Activated CD4-positive, CD25-positive, alpha-beta regulatory T cell treated with anti-CD3 and anti-CD28 coated beads, Interleukin-2, amount 50 U/mL, for 16 hours (primary cell): ENCODE data around the gene NLRP1.

Experiments
- DNase-seq: peaks from one replicate; pipeline ENCODE4 v3.0.0-alpha.2; 2020; ENCODE audit warnings: low read depth, low spot score

The NLRP1 gene

DNA sequence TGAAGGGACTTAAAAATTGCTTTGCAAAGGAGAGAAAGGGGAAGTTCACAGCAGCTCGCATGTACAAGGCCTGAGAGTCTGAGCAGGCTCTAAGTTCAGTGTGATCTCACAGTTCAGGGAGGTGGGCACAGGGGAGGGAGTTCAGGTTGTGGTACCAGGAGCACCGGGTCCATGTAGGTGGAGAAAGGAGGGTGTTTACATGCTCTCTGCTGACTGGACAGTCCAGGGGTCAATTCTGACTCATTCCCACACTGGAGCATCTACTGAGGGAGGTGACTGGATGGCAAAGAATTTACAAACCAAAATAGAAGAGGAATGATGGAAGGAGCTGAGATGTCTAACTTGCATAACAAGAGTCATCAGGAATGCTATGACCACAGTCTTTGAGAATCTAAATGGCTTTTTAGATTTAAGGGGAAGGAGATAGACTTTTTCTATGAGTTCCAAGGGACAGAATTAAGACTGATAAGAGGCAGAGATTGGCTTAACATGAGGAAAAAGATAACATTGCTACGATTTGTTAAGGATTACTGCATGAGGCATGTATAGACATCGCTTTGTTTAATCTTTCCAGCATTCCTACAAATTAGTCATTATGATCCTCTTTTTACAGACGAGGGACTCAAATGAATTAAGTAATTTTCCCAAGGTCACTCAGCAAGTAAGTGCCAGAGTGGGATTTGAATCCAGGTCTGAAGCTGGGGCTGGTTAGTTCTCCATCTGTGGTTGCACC, 68.1 kb downstream of the NLRP1 start:
- no peak for DNase-seq

DNA sequence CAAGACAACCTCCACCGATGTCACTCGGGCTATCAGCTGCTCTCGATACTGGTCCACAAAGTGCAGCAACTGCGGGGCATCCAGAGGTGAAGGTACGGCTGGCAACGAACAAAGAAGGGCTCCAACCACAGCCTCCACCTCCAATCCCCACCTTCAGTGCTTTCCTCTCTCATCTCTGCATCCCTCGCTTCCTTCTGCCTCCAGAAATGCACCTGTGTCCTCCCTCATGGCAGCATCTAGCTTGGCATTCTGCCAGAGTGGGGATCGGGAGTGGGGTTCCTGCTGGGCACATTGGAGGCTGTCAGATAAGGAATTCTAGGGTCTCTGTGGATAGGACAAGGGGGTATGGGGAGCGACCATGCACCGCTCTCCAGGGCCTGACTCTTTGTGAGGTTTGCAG, 69.3 kb downstream of the NLRP1 start:
- no peak for DNase-seq

DNA sequence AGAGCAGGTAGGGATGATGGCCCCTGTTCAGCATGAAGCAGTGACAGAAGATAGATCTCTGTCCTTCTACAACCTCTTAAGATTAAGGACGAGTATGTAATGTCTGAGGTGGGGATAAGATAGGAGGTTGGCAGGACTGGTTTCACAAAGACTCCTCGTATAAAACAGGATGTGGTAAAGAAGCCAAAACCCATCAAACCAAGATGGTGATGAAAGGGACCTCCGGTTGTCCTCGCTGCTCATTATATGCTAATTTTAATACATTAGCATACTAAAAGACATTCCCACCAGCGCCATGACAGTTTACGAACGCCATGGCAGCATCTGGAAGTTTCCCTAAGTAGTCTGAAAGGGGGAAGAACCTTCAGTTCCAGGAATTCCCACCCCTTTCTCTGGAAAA, 70.7 kb downstream of the NLRP1 start:
- DNase-seq, result no peak

DNA sequence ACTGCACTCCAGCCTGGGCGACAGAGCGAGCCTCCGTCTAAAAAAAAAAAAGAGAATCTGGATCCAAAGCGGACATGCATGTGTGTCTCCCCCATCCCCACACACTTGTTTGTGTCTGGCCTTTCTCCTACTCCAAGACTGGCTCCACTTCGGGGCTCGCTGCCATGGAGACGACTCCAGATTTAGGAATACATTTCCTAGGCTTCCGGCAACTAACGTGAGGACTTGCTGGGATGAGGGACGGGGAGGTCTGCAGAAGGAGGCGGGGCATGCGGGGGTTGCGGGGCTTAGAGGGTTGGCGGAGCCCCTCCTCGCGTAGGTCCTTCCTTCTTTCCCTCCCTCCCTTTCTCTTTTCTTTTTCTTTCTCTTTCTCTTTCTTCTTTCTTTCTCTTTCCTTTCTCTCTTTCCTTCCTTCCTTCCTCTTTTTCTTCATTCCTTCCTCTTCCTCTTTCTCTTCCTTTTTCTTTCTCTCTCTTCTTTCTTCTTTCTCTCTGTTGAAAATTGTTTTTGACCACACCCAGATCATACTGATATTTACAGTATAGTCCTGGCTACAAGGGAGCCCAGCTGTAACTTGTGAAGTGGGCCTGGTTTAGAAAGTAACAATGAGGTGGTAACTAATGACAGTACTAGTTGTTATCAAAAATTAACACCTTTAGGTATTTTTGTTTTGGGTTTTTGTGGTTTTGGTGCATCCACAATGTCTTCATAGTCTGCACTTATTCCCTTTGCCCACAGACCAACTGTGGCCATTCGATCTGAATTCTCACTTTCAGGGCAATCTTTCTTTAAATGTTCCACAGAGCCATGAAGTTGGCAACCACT, 72.7 kb downstream of the NLRP1 start:
- no peak for DNase-seq

DNA sequence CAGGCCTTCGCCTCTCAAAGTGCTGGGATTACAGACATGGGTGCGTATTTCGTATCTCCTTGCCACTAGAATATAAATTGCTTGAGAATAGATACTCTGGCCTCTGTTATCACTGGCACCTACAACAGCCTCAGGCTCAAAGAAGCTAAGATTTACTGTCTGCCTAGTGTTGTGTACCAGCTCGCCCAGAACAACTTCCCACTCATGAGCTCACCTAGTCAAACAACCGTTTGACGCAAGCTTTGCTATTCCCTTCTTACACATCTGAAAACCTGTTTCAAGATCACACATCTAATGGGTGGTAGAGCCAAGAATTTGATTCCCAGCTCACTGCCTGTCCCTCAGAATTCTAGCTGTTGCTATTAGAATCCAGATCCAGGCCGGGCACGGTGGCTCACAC, 73.5 kb downstream of the NLRP1 start:
- no peak for DNase-seq

DNA sequence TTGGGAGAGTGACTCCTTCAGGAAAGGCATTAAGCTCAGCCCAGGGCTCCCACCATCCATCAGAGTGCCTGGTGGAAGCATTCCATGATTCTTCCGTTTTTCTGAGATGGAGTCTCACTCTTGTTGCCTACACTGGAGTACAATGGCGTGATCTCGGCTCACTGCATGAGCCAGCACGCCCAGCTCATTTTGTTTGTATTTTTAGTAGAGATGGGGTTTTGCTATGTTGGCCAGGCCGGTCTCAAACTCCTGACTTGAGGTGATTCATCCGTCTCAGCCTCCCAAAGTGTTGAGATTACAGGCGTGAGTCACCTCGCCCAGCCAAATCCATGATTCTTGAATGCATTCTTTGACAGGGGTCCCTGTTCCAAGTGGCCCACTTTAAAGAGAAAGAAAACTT, 74.8 kb downstream of the NLRP1 start:
- DNase-seq, result no peak

DNA sequence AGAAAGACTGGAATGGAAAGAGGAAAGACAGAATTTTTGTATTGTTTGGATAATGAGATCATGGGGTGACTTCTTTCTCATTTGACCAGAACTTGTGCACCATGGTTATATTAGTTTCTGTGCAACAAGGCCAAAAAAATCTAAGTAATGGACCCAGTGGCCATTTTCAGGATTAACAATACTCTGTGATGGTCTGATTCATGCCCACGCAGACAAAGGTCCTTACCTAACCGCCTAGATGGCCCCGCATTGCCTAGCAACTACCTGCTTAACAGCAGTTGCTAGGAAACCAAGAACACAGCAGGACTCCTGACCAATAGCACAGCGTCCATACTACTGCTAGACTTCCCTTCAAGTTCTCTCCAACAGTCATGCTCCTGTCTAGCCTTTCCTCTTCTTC, 75.5 kb downstream of the NLRP1 start:
- DNase-seq, result no peak

DNA sequence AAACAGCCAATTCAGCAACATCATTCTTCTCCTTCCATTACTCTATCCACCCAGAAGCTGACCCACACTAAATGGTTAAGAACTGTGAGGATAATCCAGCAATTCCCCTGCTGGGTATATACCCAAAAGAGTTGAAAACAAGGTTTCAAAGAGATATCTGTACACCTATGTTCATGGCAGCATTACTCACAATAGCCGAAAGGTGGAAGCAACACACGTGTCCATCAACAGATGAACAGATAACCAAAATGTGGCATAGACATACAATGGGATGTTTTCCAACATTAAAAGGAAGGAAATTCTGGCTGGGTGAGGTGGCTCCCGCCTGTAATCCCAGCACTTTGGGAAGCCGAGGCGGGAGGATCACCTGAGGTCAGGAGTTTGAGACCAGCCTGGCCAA, 78.0 kb downstream of the NLRP1 start:
- no peak for DNase-seq

DNA sequence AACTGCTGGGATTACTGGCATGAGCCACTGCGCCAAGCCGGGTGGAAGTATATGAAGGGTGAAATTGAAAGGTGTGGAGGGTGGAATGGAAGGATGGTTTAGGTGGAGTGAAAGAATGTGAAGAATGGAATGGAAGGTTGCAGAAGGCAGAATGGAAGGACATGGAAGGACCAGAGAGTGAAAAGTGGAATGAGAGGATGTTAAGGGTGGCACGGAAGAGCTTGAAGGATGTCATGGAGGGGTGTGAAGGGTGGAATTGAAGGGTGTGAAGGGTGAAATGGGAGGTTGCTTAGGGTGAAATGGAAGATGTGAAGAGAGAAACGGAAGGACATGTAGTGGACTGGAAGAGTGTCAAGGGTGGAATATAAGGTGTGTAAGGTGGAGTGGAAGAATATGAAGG, 81.8 kb downstream of the NLRP1 start:
- no peak for DNase-seq

DNA sequence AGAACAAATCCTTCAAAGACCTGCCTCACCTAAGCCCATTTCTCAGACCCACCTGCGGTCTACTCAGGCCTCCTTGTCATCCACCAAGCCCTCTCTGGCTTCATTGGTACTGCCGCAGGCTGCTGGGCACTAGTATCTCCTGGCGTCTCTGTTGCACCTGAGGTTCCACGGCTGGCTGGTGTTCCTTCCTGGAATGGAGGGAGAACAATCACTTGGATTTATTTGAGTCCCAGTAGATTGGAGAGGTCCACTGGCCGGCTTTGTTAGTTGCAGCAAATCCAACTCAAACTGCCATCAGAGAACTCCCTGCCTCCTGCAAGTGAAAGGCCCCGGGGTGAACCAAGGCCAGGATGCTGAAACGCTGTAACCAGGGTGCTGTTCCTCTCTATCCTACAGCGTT, 82.6 kb downstream of the NLRP1 start:
- no peak for DNase-seq

DNA sequence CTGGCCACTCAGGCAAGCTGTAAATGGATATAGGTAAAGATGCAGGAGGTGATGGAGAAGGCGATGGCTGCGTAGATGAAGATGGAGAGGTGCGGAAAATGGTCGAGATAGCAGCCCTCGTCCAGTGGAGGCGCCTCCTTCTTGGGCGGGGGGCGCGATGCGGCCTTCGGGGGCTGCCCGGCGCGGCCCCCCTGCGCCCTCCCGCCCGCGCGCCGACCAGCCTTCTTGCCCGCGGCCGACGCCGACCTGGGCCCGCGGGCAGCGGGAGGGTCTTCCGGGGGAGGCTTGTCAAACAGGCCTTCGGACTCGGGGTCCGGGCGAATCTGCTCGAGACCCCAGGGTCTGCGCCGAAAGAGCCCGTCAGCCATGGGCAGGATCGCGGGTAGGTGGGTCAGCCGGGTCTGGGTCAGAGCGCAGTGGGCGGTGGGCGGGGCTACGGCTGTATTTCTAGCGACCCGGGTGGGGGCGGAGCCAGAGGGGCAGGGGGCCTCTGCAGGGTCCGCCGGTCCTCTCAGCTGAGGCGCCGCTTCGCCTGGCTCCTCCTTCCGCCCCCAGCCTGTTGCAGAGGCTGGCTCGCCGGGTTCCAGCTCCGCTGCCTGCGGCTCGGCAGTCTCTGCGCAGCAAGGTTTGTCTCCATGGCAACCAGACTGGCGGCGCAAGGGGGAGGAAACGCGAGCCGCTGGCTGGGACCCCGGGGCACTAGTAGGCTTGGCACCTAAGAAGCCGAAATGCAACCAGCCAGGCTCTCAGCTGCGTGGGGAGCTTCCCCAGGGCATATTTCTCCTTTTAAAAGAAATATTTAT, 83.5 kb downstream of the NLRP1 start:
- DNase-seq, result peak; percentile 33

DNA sequence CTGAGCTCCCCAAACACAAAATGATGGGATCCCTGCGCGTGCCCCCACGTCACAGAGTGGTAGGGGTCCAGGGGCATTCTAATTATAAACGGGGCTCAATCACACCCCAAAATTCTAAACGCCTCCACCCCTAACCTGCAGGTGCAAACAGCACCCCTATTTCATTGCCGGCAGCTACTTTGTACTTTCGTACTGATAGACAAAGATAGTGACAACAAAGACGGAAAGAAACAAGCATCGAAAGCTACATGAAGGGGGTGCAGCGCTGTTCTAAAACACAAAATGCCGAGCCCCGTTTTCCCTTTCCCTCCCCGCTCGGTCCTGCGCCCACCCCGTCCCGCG, 84.1 kb downstream of the NLRP1 start:
- DNase-seq, result no peak

DNA sequence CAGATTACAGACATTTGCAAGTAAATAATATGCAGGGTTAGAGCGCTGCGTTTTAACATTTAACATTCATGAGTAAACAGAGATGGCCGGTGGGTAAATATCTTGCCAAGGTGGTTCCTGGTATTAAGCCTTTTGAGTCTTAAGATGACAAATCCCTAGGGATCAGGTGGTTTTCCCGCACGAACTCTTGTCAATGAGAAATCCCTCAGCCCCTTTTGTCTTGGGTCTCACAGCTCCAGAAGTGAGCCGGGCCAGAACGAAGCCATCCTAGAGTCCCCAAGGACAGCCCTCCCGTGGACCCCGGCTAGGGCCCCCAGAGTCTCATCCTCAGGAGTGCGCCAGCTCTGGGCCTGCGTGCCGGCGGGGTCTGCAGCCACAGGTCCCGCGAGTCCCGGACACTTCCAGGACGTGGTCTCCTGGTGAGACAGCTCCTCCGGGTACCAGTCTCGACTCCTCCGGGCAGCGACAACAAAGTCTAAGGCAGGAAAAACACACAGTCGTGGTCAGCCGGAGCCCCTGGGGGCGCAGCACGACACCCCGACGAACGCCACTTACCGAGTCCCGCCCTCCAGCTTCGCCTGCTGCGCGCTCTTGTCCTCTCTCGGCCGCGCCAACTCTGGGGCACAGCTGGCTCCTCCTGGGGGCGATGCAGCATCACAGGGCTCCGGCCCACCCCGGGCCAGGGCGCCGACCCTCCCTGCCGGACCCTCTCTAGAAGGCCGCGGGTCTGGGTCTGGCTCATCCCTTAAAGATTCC, 84.7 kb downstream of the NLRP1 start:
- DNase-seq, result no peak

DNA sequence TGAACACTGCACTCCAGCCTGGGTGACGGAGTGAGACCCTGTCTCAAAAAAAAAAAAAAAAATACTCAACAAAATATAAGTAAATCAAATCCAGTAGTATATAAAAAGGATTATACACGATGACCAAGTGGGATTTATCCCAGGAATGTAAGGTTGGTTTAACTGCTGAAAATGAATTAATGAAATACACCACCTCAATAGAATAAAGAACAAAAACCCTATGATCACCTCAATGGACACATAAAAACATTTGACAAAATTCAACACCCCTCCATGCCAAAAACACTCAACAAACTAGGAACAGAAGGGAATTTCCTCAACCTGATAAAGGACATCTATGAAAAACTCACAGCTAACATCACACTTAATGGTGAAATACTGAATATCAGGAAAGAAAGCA, 91.3 kb downstream of the NLRP1 start:
- no peak for DNase-seq

DNA sequence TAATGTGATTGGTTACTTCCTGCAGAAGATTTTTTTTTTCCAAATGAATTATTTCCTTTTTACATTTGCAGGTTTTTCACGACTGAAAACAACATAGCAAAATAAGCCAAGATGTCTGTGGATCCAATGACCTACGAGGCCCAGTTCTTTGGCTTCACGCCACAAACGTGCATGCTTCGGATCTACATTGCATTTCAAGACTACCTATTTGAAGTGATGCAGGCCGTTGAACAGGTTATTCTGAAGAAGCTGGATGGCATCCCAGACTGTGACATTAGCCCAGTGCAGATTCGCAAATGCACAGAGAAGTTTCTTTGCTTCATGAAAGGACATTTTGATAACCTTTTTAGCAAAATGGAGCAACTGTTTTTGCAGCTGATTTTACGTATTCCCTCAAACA, 95.6 kb downstream of the NLRP1 start:
- no peak for DNase-seq

DNA sequence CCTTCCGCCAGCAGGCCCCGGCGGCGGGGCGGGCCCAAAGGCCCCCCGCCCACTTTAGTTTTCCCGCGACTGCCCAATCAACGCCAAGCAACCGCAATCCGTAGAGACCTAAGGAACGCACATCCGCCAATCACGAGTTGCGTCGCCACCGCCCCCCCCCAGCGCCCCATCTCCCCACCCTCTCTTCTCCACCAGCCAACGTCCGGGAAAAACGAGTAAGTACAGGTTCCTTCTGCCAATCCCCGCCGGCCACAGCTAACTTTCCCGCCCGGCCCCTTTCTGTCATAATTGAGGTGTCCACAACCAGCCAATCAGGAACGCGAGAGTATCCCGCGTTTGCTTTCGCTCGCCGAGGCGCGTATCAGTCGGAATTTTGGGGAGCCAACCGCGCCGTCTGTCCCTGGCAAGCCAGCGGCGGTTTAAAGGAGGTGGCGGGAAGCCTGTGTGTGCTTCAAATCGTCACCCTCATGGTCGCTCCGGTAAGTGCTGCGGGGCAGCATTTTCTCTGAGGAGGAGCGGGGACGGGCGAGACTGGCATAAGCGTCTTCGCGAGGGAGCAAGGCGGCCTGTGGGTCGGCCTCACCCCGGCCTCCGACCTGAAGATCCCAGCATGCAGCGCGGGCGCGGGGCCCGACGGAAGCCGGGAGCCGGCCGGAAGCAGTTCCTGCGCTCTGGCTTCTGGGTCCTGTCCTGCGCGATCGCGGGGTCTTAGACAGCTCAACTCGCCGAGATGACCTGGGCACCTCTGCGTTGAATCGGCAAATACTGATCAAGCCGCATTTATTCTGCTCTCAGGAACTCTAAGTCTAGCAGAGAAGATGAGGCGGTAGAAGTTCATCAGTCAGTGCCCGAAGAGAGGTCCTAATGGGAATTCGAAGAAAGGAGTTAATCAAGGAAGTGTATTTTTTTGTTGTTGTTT, 97.8 kb downstream of the NLRP1 start, which contains the start of gene MIS12:
TSS of gene MIS12 (plus strand) at position 361 of the 919 bp plus-strand sequence. CDS start 2,297 bp downstream, outside the sequence.
- DNase-seq, result peak; percentile 97

DNA sequence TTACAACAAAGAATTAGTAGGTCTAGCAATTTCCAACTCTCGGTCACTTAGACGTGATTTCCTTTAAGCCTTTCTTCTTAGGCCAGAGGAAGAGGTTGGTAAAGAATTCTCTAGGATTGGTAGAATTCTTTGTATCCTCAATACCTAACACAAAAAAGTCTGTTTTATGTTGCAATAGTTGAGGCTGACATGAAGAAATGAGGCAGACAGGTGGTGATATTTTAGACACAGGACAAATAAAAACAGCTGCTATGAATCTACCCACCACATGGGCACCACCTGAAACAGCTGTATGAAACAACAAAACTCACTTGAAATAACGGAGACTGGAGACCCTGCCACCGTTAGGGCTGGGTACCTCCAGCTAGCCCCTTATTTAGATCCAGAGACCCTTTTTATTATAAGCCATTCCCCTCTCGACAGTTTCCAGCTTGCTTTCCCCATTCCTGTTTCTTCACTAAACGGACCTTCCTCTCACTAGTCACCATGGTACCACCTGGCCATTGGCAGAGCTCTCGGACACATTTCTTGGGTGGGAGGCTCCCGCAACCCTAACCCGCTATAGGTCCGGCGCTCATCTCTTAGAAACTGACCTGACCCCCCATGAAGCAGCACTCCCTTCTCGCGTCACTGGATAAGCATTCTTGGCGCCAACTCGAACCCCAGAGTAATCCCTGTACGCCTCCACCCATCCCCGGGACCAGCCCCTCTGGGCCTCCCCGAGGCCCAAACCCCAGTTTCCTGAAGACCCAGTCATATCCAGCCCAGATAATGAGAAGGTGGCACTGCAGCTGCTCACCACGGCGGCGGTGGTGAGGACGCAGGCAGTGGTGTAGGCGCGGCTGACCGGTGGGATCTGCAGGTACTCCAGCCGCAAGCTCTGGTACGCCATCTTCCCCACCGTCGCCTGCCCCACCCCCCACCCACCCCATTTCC, 98.8 kb downstream of the NLRP1 start, which contains the start of gene DERL2:
TSS of gene DERL2 (minus strand) at position 909 of the 936 bp plus-strand sequence. CDS start at position 892, 17 bp downstream.
- no peak for DNase-seq

DNA sequence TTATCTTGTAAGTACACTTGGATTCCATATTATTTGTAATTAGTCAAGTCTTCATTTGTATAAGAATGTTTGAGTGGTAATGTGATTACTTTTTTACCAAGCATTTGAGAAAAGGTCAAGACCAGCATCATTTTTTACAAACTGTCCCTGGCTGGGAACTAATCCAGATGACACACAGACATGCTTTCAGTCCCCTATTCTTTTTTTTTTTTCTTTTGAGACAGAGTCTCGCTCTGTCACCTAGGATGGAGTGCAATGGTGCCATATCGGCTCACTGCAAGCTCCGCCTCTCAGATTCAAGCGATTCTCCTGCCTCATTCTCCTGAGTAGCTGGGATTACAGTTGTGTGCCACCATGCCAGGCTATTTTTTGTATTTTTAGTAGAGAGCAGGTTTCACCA, 102.9 kb downstream of the NLRP1 start:
- no peak for DNase-seq

DNA sequence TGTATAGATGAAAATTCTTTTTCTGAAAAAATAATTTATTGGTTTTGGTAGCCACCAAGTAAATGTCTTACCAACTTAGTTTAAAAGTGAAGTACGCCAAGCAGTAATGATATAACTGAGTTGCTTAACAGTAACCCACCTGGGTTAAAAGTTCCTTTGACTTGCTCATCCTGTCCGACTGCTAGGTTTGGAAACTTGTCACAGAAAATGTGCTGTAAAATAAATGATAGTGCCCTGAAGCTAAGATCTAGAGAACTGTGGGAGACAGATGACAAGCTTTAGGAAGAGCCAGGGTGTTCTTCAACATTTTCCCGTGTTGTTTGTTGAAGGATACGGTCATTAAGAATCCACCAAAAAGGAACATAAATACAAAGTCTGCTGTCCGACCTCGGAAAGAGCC, 103.3 kb downstream of the NLRP1 start:
- no peak for DNase-seq
